K562 (cell line): Measurements from ENCODE around the gene LRP3. TPM values are rescaled to one million over a fixed set of nuclear protein-coding genes. Genes with fewer than 3 reads are reported as not detected.

Experiments
- CHD2 ChIP-seq: IDR thresholded peaks from 2 replicates; pipeline ENCODE4 v1.6.1; 2011; ENCODE audit warnings: low read depth, low read length
- FOXK1 ChIP-seq: sonication (generic); formaldehyde crosslinking; IDR thresholded peaks from 2 replicates; pipeline ENCODE4 v1.8.0; 2022; ENCODE audit warnings: missing genetic modification reagents, mild to moderate bottlenecking, borderline replicate concordance
- GABPB1 ChIP-seq: sonication (generic); formaldehyde crosslinking; IDR thresholded peaks from 2 replicates; pipeline ENCODE4 v1.8.0; 2022; ENCODE audit warnings: mild to moderate bottlenecking, missing genetic modification reagents
- HDAC2 ChIP-seq: fragments of 450-650 bp; IDR thresholded peaks from 2 replicates; pipeline ENCODE4 v1.6.1; 2016; ENCODE audit warnings: mild to moderate bottlenecking
- KDM5B ChIP-seq: fragments of 200-600 bp; sonication (generic); IDR thresholded peaks from 2 replicates; pipeline ENCODE4 v1.6.1; 2012; ENCODE audit warnings: low read depth, mild to moderate bottlenecking, moderate library complexity, low read length, control low read depth, inconsistent platforms; ENCODE audit not compliant: insufficient replicate concordance
- MYC ChIP-seq, 2 experiments: fragments of 250-450 bp in 1 of 2; sonication (Bioruptor Pico) in 1 of 2; IDR thresholded peaks; 2 replicates each; pipeline versions ENCODE4 v1.5.1 to v1.6.1; 2012 to 2021; ENCODE audit warnings: low read depth in 2 of 2, borderline replicate concordance in 1 of 2, improper control_type of control experiment in 1 of 2, low read length in 1 of 2, mild to moderate bottlenecking in 1 of 2, moderate library complexity in 1 of 2
- PHF8 ChIP-seq: fragments of 200-600 bp; sonication (generic); IDR thresholded peaks from 2 replicates; pipeline ENCODE4 v1.6.1; 2012; ENCODE audit warnings: mixed run types, mild to moderate bottlenecking, inconsistent platforms, low read length, moderate library complexity, borderline replicate concordance
- PTBP1 ChIP-seq: fragments of 200-400 bp; formaldehyde crosslinking; IDR thresholded peaks from 2 replicates; pipeline ENCODE4 v1.6.1; 2017; ENCODE audit warnings: low read depth, low read length
- RBBP5 ChIP-seq: fragments of 200-600 bp; sonication (generic); IDR thresholded peaks from 2 replicates; pipeline ENCODE4 v1.6.1; 2012; ENCODE audit warnings: borderline replicate concordance, mild to moderate bottlenecking, low read length, control low read depth, inconsistent platforms; ENCODE audit not compliant: insufficient read depth, poor library complexity, severe bottlenecking
- RFX7 ChIP-seq: fragments of 250-450 bp; sonication (Bioruptor Pico); IDR thresholded peaks from 2 replicates; pipeline ENCODE4 v1.5.1; 2021; ENCODE audit warnings: mild to moderate bottlenecking
- STAG1 ChIP-seq: sonication (generic); formaldehyde crosslinking; IDR thresholded peaks from 2 replicates; pipeline ENCODE4 v1.5.0; 2020; ENCODE audit warnings: missing genetic modification reagents, borderline replicate concordance
- STAT6 ChIP-seq: sonication (generic); formaldehyde crosslinking; IDR thresholded peaks from 2 replicates; pipeline ENCODE4 v1.8.1; 2023; ENCODE audit warnings: mild to moderate bottlenecking, missing genetic modification reagents
- SUPT5H ChIP-seq: fragments of 450-650 bp; IDR thresholded peaks from 2 replicates; pipeline ENCODE4 v1.6.1; 2016
- TAL1 ChIP-seq: fragments of 450-650 bp; IDR thresholded peaks from 2 replicates; pipeline ENCODE4 v1.6.1; 2016; ENCODE audit warnings: mild to moderate bottlenecking
- ZNF263 ChIP-seq: sonication (generic); formaldehyde crosslinking; IDR thresholded peaks from 2 replicates; pipeline ENCODE4 v1.8.0; 2022; ENCODE audit warnings: mild to moderate bottlenecking, missing genetic modification reagents, borderline replicate concordance
- polyA plus RNA-seq, 8 experiments: library from polyadenylated mRNA; depleted of rRNA in 4 of 8; stranded (reverse) in 5 of 8; unstranded in 3 of 8; fragments of >200 nt; fragmentation: Nextera tagmentation in 2 of 8; fragmentation: Illumina TruSeq in 1 of 8; extraction: Ambion mirVana in 2 of 8; extraction: Trizol in 1 of 8; gene quantifications; 2 replicates each; pipeline versions ENCODE4 v1.2.1 to v1.2.3, GENCODE V29; 2011 to 2014; ENCODE audit warnings: inconsistent platforms in 1 of 8, missing spikeins in 1 of 8
- total RNA-seq, 7 experiments: library from RNA; depleted of rRNA in 6 of 7; stranded (reverse); fragments of >200 nt in 6 of 7; fragmentation: Illumina TruSeq in 2 of 7; extraction: Trizol in 2 of 7; gene quantifications; 2 replicates each; pipeline versions ENCODE4 v1.2.1 to v1.2.3, GENCODE V29; 2011 to 2021; ENCODE audit warnings: low replicate concordance in 1 of 7
- TF ChIP-seq, protein P1 (sequence below): fragments of 450-650 bp; formaldehyde crosslinking; IDR thresholded peaks from 2 replicates; pipeline ENCODE4 v1.4.0; 2022; ENCODE audit warnings: missing genetic modification characterization
- TF ChIP-seq, protein P2 (sequence below): sonication (generic); formaldehyde crosslinking; IDR thresholded peaks from 2 replicates; pipeline ENCODE4 v1.8.0; 2022; ENCODE audit warnings: missing genetic modification reagents, mild to moderate bottlenecking, moderate library complexity, borderline replicate concordance
- TF ChIP-seq, protein P3 (sequence below): sonication (generic); formaldehyde crosslinking; IDR thresholded peaks from 2 replicates; pipeline ENCODE4 v1.8.1; 2023; ENCODE audit warnings: mild to moderate bottlenecking, missing genetic modification reagents, moderate library complexity
- TF ChIP-seq, protein P4 (sequence below), 2 experiments: fragments of 450-650 bp; IDR thresholded peaks; 2 replicates each; pipeline ENCODE4 v1.6.1; 2016

LRP3 gene
- total and polyA plus RNA-seq, 9 of the 15 experiments (the other 6 are each of a cell fraction or from before 2014, with no cell fraction given) = 0.29 TPM; not detected in 8

DNA sequence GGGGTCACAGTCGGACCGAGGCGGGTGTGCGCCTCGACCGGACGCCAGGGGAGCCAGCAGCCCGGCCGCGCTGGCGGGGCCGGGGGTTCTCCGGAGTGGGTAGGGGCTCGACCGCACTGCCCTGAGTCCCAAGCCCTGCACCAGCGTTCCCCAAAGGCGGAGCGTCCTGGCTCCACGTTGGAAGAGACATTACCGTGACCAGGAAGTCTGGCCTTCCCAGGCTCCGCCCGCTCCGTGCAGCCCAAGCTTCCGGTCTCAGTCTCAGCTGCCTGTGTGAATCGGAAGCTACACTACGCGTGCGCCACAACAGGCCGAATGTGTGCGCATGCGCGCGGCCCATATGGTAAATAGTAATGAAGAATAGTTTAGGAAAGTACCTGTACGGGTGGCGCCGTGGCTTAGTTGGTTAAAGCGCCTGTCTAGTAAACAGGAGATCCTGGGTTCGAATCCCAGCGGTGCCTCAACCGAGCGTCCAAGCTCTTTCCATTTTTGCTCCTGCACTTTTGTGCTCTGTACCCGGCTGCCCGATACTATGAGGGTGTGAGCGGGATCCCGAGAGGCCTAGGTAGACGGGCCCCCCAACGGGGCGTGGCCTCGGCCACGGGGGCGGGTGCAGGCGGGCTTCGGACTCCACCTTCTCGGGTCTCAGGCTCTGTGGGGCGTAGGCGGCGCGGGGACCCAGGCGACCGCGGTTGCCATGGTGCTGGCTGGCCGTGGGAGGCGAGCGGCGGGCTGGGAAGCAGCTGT, 17.3 kb upstream of the LRP3 start (continued):
- TF ChIP-seq, protein P1, sequence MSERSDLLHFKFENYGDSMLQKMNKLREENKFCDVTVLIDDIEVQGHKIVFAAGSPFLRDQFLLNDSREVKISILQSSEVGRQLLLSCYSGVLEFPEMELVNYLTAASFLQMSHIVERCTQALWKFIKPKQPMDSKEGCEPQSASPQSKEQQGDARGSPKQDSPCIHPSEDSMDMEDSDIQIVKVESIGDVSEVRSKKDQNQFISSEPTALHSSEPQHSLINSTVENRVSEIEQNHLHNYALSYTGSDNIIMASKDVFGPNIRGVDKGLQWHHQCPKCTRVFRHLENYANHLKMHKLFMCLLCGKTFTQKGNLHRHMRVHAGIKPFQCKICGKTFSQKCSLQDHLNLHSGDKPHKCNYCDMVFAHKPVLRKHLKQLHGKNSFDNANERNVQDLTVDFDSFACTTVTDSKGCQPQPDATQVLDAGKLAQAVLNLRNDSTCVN = no peak
- peak; percentile 67 for TF ChIP-seq MYC (IDR thresholded peaks at IDR 0.05; ENCODE audit: low read depth, low read length)
- no peak for TF ChIP-seq MYC (CRISPR knock-in tag; IDR thresholded peaks at IDR 0.05; ENCODE audit: borderline replicate concordance, low read depth)
- TF ChIP-seq, protein P2, sequence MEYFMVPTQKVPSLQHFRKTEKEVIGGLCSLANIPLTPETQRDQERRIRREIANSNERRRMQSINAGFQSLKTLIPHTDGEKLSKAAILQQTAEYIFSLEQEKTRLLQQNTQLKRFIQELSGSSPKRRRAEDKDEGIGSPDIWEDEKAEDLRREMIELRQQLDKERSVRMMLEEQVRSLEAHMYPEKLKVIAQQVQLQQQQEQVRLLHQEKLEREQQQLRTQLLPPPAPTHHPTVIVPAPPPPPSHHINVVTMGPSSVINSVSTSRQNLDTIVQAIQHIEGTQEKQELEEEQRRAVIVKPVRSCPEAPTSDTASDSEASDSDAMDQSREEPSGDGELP (CRISPR knock-in tag) = peak; percentile 97
- TF ChIP-seq KDM5B = peak; percentile 95
- peak; percentile 57; the same call in 1 of the 2 replicates for TF ChIP-seq CHD2
- no peak for TF ChIP-seq STAG1 (CRISPR knock-in tag)
- TF ChIP-seq RBBP5 = peak; percentile 98
- TF ChIP-seq PHF8 = peak; percentile 99
- no peak for TF ChIP-seq RFX7 (CRISPR knock-in tag)
- peak; percentile 31; the same call in 1 of the 2 replicates for TF ChIP-seq ZNF263 (CRISPR knock-in tag)
- no peak for TF ChIP-seq STAT6 (CRISPR knock-in tag)
- TF ChIP-seq HDAC2 = 0 out of 2 replicates have a peak, but pooled peaks have one; percentile 16
- TF ChIP-seq, protein P3, sequence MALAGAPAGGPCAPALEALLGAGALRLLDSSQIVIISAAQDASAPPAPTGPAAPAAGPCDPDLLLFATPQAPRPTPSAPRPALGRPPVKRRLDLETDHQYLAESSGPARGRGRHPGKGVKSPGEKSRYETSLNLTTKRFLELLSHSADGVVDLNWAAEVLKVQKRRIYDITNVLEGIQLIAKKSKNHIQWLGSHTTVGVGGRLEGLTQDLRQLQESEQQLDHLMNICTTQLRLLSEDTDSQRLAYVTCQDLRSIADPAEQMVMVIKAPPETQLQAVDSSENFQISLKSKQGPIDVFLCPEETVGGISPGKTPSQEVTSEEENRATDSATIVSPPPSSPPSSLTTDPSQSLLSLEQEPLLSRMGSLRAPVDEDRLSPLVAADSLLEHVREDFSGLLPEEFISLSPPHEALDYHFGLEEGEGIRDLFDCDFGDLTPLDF (CRISPR knock-in tag) = peak; percentile 85; the same call in 1 of the 2 replicates
- TF ChIP-seq FOXK1 (CRISPR knock-in tag) = no peak
- TF ChIP-seq GABPB1 (CRISPR knock-in tag) = peak; percentile 92
- TF ChIP-seq TAL1 = no peak
- TF ChIP-seq SUPT5H = peak; percentile 94
- TF ChIP-seq, protein P4, sequence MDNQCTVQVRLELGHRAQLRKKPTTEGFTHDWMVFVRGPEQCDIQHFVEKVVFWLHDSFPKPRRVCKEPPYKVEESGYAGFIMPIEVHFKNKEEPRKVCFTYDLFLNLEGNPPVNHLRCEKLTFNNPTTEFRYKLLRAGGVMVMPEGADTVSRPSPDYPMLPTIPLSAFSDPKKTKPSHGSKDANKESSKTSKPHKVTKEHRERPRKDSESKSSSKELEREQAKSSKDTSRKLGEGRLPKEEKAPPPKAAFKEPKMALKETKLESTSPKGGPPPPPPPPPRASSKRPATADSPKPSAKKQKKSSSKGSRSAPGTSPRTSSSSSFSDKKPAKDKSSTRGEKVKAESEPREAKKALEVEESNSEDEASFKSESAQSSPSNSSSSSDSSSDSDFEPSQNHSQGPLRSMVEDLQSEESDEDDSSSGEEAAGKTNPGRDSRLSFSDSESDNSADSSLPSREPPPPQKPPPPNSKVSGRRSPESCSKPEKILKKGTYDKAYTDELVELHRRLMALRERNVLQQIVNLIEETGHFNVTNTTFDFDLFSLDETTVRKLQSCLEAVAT (IDR thresholded peaks at IDR 0.05) = no peak
- 0 out of 2 replicates have a peak, but pooled peaks have one; percentile 66 for TF ChIP-seq PTBP1
